ENCODE data around the gene HDAC9. TPM values are rescaled to one million over a fixed set of nuclear protein-coding genes. Genes with fewer than 3 reads are reported as not detected.

The HDAC9 gene
- polyA plus RNA-seq, 3 donors = 41.7 to 51.2 (median 44.2) TPM

GRCh38 chr7:18503126-18503866 lies 7.7 kb downstream of the HDAC9 start:
- Mint-ChIP-seq H3K9me3 (no peaks in the 10 kb centered on the region), H3K36me3 (peaks cover 11 to 12% of the 10 kb centered on the region in 2 donors), H3K4me3 (no peak overlapping the region), H3K27me3 (ENCODE audit: low read depth in 3 of 3) (no peaks in the 10 kb centered on the region), H3K27ac (peak overlapping the region in 1 of 7 donors; percentile 65), H3K4me1 (peaks cover 26% of the 10 kb centered on the region)
- H3K9me3 ChIP-seq (replicated peaks in 1 of 2; ENCODE audit: control insufficient read depth in 1 of 2, insufficient read depth in 1 of 2, low read length in 2 of 2) = no peaks in the 10 kb centered on the region
- H3K79me2 ChIP-seq (ENCODE audit: insufficient read depth, low read length) = peaks cover 12% of the 10 kb centered on the region
- intact Hi-C loops (cut with micrococcal nuclease) = no loop called here
- no peak overlapping the region for H3K4me2 ChIP-seq (replicated peaks; ENCODE audit: extremely low read depth, low read length, poor library complexity, severe bottlenecking)
- TF ChIP-seq, protein P1, sequence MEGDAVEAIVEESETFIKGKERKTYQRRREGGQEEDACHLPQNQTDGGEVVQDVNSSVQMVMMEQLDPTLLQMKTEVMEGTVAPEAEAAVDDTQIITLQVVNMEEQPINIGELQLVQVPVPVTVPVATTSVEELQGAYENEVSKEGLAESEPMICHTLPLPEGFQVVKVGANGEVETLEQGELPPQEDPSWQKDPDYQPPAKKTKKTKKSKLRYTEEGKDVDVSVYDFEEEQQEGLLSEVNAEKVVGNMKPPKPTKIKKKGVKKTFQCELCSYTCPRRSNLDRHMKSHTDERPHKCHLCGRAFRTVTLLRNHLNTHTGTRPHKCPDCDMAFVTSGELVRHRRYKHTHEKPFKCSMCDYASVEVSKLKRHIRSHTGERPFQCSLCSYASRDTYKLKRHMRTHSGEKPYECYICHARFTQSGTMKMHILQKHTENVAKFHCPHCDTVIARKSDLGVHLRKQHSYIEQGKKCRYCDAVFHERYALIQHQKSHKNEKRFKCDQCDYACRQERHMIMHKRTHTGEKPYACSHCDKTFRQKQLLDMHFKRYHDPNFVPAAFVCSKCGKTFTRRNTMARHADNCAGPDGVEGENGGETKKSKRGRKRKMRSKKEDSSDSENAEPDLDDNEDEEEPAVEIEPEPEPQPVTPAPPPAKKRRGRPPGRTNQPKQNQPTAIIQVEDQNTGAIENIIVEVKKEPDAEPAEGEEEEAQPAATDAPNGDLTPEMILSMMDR (IDR thresholded peaks at IDR 0.05) = no peak
- peaks cover 0 to 5% of the 10 kb centered on the region in 2 donors for H3K4me1 ChIP-seq (ENCODE audit: control insufficient read depth in 1 of 2, insufficient read depth in 2 of 2, low read length in 2 of 2)
- H3K4me3 ChIP-seq (replicated peaks in 1 of 3; ENCODE audit: low read depth in 2 of 3, low read length in 3 of 3) = no peak overlapping the region
- no peak overlapping the region for H2AFZ ChIP-seq (ENCODE audit: insufficient read depth, low read depth, low read length, poor library complexity, severe bottlenecking)
- H3K36me3 ChIP-seq (replicated peaks in 1 of 2; ENCODE audit: control insufficient read depth in 1 of 2, insufficient read depth in 2 of 2, low read length in 2 of 2) = peaks cover 0 to 6% of the 10 kb centered on the region in 2 donors
- WGBS (ENCODE audit: insufficient coverage) = no CpG with 5 or more reads among the region's 4 CpGs
- H3K9ac ChIP-seq (ENCODE audit: insufficient read depth, low read length, poor library complexity, severe bottlenecking) = no peak overlapping the region
- DNase-seq = peak in 1 of 3 donors; percentile 47
- H4K20me1 ChIP-seq (ENCODE audit: insufficient read depth, low read length) = peaks cover 64% of the 10 kb centered on the region
- no peaks in the 10 kb centered on the region for H3K27me3 ChIP-seq (ENCODE audit: control insufficient read depth in 2 of 2, insufficient read depth in 2 of 2, low read length in 2 of 2)
- peak overlapping the region in 1 of 2 donors; percentile 12 for H3K27ac ChIP-seq (ENCODE audit: low read depth in 1 of 2, low read length in 2 of 2)

DNA sequence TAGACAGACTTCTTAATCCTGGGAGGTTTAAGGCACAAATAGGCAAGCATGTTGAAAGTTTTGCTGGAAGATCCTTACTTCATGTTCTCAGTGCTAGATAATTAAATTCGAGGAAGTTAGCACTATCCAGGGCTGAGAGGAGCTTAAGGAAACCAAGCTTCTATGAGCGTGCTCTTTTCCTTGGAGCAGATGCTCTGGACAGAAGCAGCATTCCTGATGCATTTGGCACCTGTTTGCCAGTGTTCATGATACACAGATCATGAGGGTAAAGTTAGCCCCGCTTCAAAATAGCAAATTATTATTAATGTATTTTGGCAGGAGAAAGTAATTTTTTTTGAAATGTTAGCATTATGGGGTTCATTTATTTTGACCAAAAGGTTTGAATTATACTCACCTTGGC lies 9.4 kb downstream of the HDAC9 start:
- 78% methylated on average over 2 of the region's 3 CpGs for WGBS (ENCODE audit: insufficient coverage)
- no peak for DNase-seq
- Histone ChIP-seq H3K4me3 (replicated peaks in 1 of 3; ENCODE audit: low read depth in 2 of 3, low read length in 3 of 3) (no peak overlapping the region), H2AFZ (ENCODE audit: insufficient read depth, low read depth, low read length, poor library complexity, severe bottlenecking) (no peak overlapping the region), H3K79me2 (ENCODE audit: insufficient read depth, low read length) (peaks cover 9% of the 10 kb centered on the region), H4K20me1 (ENCODE audit: insufficient read depth, low read length) (peaks cover 65% of the 10 kb centered on the region), H3K27me3 (ENCODE audit: control insufficient read depth in 2 of 2, insufficient read depth in 2 of 2, low read length in 2 of 2) (no peaks in the 10 kb centered on the region), H3K4me2 (replicated peaks; ENCODE audit: extremely low read depth, low read length, poor library complexity, severe bottlenecking) (no peak overlapping the region), H3K9me3 (replicated peaks in 1 of 2; ENCODE audit: control insufficient read depth in 1 of 2, insufficient read depth in 1 of 2, low read length in 2 of 2) (no peaks in the 10 kb centered on the region), H3K36me3 (replicated peaks in 1 of 2; ENCODE audit: control insufficient read depth in 1 of 2, insufficient read depth in 2 of 2, low read length in 2 of 2) (peaks cover 0 to 6% of the 10 kb centered on the region in 2 donors), H3K9ac (ENCODE audit: insufficient read depth, low read length, poor library complexity, severe bottlenecking) (no peak overlapping the region), H3K4me1 (ENCODE audit: control insufficient read depth in 1 of 2, insufficient read depth in 2 of 2, low read length in 2 of 2) (peaks cover 6 to 10% of the 10 kb centered on the region in 2 donors), H3K27ac (ENCODE audit: low read depth in 1 of 2, low read length in 2 of 2) (no peak overlapping the region)
- intact Hi-C loops (cut with micrococcal nuclease) = no loop called here
- Mint-ChIP-seq H3K4me1 (peaks cover 29% of the 10 kb centered on the region), H3K4me3 (no peak overlapping the region), H3K27me3 (ENCODE audit: low read depth in 3 of 3) (no peaks in the 10 kb centered on the region), H3K27ac (no peak overlapping the region), H3K9me3 (no peaks in the 10 kb centered on the region), H3K36me3 (peaks cover 12 to 14% of the 10 kb centered on the region in 2 donors)
- TF ChIP-seq, protein P1 (IDR thresholded peaks at IDR 0.05) = no peak
